Measurements from ENCODE around the gene CRB2.

Gene CRB2

GRCh38 chr9:123327697-123328100 is 28.3 kb upstream of the CRB2 start:
- DNase-seq: no peak

GRCh38 chr9:123329329-123329955 is 26.6 kb upstream of the CRB2 start:
- peak in 10 of 51 donors; percentile 7 to 46 (median 18) for DNase-seq

DNA sequence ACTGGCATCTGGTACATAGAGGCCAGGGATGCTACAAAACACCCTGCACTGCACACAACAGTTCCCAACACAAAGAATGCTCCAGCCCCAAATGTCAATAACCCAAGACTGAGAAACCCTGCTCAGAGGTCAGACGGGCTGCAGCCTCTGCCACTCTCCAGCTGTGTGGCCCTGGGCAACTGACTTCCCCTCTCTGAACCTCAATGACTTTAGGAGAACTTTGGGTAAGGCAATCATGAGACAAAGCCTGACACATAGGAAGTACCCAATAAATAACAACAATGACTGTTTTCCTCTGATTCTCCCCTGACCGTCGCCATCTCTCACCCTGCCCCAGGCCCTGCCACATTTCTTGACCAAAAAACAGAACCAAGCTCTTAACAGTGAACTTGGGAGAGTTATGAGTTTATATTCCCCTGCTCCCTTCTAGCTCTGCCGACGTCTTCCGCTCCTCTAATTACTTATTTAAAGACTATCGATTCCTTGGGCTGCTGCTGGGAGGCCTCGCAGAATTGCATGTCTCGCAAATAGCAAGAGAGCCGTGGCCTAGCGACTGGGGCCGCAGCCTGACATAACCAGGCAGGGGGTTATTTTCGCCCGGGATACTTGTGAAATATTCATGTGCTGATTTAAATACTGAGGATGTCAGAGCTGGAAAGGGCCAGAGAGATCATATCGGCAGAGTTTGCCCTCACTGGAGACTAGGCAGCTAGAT is 24.5 kb upstream of the CRB2 start:
- DNase-seq: no peak

DNA sequence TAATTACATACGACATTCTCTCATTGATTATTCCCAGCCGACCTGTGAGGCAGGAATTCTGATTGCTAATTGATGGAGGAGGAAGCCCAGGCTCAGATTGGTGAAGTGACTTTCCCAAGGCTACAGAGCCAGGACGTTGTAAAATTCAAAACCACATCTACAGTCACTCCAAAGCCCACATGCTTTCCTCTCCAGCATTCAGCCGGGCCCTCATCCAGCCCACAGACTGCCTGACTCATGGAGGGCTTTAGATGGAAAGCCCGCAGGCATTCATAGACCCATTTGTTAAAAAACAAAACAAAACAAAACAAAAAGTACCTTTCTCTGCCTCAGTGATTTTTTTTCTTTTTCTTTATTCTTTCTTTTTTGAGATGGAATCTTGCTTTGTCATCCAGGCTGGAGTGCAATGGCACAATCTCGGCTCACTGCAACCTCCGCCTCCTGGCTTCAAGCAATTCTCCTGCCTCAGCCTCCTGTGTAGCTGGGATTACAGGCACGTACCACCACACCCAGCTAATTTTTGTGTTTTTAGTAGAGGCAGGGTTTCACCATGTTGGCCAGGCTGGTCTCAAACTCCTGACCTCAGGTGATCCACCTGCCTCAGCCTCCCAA is 22.8 kb upstream of the CRB2 start:
- DNase-seq: peak in 1 of 51 donors; percentile 18

DNA sequence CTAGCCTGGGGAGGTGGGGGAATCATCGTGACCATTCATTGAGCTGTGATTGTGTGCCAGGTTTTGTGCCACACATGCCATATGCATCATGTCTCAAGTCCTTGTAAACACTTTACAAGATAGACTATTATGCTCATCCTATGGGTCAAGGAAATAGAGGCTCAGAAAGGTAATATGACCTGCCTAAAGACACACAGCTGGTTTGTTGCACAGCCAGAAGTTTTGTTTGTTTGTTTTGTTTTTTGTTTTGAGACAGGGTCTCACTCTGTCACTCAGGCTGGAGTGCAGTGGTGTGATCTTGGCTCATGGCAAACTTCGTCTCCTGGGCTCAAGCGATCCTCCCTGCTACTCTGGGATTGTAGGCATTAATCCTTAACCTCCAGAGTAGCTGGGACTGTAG is 21.4 kb upstream of the CRB2 start:
- DNase-seq: no peak

GRCh38 chr9:123335193-123335985 is 20.6 kb upstream of the CRB2 start:
- peak in 6 of 51 donors; percentile 12 to 46 (median 26) for DNase-seq

DNA sequence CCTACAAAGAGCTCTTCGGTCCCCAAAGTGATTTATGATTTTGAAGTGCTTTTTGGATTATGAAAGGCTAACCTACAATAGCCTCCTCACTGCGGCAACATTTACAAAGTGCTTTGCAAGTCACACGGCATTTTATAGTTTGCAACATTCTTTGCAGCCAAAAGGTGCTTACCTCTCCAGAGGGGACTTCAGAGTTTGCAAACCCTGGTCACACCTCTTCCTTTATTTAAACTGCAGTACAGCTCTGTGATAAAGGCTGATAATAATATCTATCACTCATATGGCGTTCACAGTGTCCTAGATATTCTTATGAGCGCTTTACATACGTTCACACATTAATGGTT is 20.0 kb upstream of the CRB2 start:
- DNase-seq: no peak

GRCh38 chr9:123336449-123336848 is 19.5 kb upstream of the CRB2 start:
- no peak for DNase-seq

DNA sequence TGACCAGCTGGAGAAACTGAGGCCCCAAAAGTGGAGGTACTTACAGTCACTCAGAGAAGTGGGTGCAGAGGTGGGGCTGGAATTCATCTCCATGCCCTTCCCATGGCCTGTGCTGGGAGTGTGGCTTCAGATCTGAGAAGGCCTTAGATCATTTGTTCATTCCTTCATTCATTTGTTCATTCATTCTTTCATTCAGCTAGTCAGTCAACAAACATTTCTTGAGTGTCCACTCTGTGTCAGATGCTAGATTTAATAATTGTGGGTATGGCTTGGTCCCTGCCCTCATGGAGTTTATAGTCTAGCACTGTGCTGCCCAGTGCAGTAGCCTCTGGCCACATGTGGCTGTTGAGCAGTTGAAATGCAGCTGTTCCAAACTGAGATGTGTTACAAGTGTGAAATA is 19.0 kb upstream of the CRB2 start:
- DNase-seq: no peak

GRCh38 chr9:123337971-123338370 is 18.0 kb upstream of the CRB2 start:
- no peak for DNase-seq

- peak in 2 of 51 donors; percentile 56 to 61 for DNase-seq
Measured at GRCh38 chr9:123338710-123339665, 17.0 kb upstream of the CRB2 start.

- DNase-seq: peak in 10 of 51 donors; percentile 14 to 64 (median 22)
Measured at GRCh38 chr9:123339666-123340510, 16.1 kb upstream of the CRB2 start.

DNA sequence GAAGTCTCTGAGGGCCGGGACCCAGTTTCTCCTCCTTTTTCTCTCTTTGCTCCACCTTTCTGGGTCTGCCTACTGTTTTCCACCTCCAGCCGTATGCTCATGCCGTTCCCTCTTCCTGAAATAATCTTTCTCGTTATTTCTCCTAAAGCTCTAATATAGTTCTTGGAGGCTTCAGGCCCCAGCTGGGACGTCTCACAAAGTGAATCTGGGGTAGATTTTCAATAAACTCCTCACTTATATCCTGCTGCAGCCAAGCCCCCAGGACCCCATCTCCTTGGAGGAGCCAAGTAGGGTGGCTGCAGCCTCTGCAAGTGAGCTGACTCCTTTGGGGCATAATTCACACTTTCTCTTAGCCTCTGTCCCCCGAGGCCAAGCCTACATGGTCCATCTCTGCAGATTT is 14.2 kb upstream of the CRB2 start:
- no peak for DNase-seq

GRCh38 chr9:123342247-123342646 is 13.8 kb upstream of the CRB2 start:
- DNase-seq: no peak

- DNase-seq: no peak
Measured at GRCh38 chr9:123343443-123344191, 12.4 kb upstream of the CRB2 start.

GRCh38 chr9:123344192-123344949 is 11.6 kb upstream of the CRB2 start:
- no peak for DNase-seq

- no peak for DNase-seq
Measured at GRCh38 chr9:123345567-123345955, 10.4 kb upstream of the CRB2 start.

DNA sequence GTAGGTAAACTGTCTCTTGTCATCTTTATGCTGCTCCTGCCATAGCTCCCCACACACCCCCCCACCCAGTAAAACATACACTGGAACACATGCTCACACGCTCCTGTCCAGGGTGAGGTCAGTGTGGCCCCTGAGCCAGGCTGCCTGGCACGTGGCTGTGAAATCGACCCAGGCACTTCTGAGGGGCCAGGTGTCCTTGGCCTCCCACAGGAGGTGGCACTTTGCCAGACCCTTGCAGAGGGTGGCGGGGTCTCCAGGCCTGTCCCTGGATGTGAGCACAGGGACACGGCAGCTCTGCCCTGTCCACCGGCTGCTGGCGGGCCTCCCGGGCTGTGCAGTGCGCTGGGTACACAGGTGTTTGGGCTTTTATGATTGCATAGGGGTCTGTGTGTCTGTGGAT is 10.0 kb upstream of the CRB2 start:
- no peak for DNase-seq

Measured in hypothalamus (tissue), 51 donors.